Chondrocyte (in vitro differentiated cells): ENCODE measurements around the gene ENTPD5. TPM values are rescaled to one million over a fixed set of nuclear protein-coding genes. Genes with fewer than 3 reads are reported as not detected.

Experiments used
- DNase-seq: peaks from one replicate; pipeline ENCODE4 v3.0.0; 2021; ENCODE audit warnings: mixed read lengths, low spot score
- H3K27ac Mint-ChIP-seq: one replicate; pipeline ENCODE4 v1.8.0; 2021; ENCODE audit warnings: mild to moderate bottlenecking, moderate library complexity, mixed read lengths; ENCODE audit not compliant: unreplicated experiment
- H3K27me3 Mint-ChIP-seq: 2 replicates; pipeline ENCODE4 v1.8.0; 2021; ENCODE audit warnings: low read depth, mixed read lengths
- H3K36me3 Mint-ChIP-seq: 2 replicates; pipeline ENCODE4 v1.8.0; 2021; ENCODE audit warnings: low read depth, mixed read lengths
- H3K4me1 Mint-ChIP-seq: 2 replicates; pipeline ENCODE4 v1.8.0; 2021; ENCODE audit warnings: low read depth, mild to moderate bottlenecking, mixed read lengths
- H3K4me3 Mint-ChIP-seq: one replicate; pipeline ENCODE4 v1.8.0; 2021; ENCODE audit warnings: mild to moderate bottlenecking, moderate library complexity, mixed read lengths; ENCODE audit not compliant: unreplicated experiment
- H3K9me3 Mint-ChIP-seq: 2 replicates; pipeline ENCODE4 v1.8.0; 2021; ENCODE audit warnings: low read depth, mixed read lengths
- total RNA-seq: library from RNA; stranded (reverse); gene quantifications from 3 replicates; pipeline ENCODE4 v1.2.1, GENCODE V29; 2021
- TF ChIP-seq, protein P1 (sequence below): fragments of 200-600 bp; sonication (generic); IDR thresholded peaks from 2 replicates; pipeline ENCODE4 v1.5.0; 2021; ENCODE audit warnings: antibody characterized with exemption, mild to moderate bottlenecking, moderate library complexity

Gene ENTPD5
- total RNA-seq, 1 donor from 2014 or later = 19.3 TPM

- TF ChIP-seq, protein P1, sequence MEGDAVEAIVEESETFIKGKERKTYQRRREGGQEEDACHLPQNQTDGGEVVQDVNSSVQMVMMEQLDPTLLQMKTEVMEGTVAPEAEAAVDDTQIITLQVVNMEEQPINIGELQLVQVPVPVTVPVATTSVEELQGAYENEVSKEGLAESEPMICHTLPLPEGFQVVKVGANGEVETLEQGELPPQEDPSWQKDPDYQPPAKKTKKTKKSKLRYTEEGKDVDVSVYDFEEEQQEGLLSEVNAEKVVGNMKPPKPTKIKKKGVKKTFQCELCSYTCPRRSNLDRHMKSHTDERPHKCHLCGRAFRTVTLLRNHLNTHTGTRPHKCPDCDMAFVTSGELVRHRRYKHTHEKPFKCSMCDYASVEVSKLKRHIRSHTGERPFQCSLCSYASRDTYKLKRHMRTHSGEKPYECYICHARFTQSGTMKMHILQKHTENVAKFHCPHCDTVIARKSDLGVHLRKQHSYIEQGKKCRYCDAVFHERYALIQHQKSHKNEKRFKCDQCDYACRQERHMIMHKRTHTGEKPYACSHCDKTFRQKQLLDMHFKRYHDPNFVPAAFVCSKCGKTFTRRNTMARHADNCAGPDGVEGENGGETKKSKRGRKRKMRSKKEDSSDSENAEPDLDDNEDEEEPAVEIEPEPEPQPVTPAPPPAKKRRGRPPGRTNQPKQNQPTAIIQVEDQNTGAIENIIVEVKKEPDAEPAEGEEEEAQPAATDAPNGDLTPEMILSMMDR = no peak
- Mint-ChIP-seq H3K9me3 (no peaks in the 10 kb centered on the region), H3K27ac (no peak overlapping the region), H3K36me3 (peaks cover 42% of the 10 kb centered on the region), H3K4me3 (no peak overlapping the region), H3K4me1 (peaks cover 23% of the 10 kb centered on the region), H3K27me3 (no peaks in the 10 kb centered on the region)
- no peak for DNase-seq
Measured at GRCh38 chr14:73909681-73910080, 109.4 kb downstream of the ENTPD5 start.

Other genes with a start within 250 kb of the ENTPD5 start
- 2.1 to 4.0 TPM (median 2.8 TPM) in 3 replicates for gene PTGR2, start 167.5 kb downstream of the ENTPD5 start, total RNA-seq
- gene ZNF410, start 132.4 kb downstream of the ENTPD5 start, total RNA-seq = 34.8 to 40.1 TPM (median 39.7 TPM) in 3 replicates
- 5.5 to 5.9 TPM (median 5.8 TPM) in 3 replicates for gene FAM161B, start 69.2 kb downstream of the ENTPD5 start, total RNA-seq
- 16.6 to 25.9 TPM (median 18.4 TPM) in 3 replicates for gene COQ6, start 69.0 kb downstream of the ENTPD5 start, total RNA-seq
- 7.0 to 13.8 TPM (median 9.3 TPM) in 3 replicates for gene BBOF1, start 61 bp upstream of the ENTPD5 start, total RNA-seq
- 9.8 to 16.4 TPM (median 11.9 TPM) in 3 replicates for gene ALDH6A1, start 65.2 kb upstream of the ENTPD5 start, total RNA-seq
- gene LIN52, start 65.7 kb upstream of the ENTPD5 start, total RNA-seq = 6.6 to 9.3 TPM (median 7.5 TPM) in 3 replicates
- not detected in 3 replicates for gene VSX2, start 220.2 kb upstream of the ENTPD5 start, total RNA-seq